Right renal pelvis (tissue), 4 donors: ENCODE results near the gene RPAP3. TPM values are rescaled to one million over a fixed set of nuclear protein-coding genes. Genes with fewer than 3 reads are reported as not detected.

ENCODE experiments used
- DNase-seq, 4 donors: peaks; one replicate each; pipeline ENCODE4 v3.0.0-alpha.2; 2013; ENCODE audit warnings: low read depth in 4 of 4, low spot score in 3 of 4, missing footprints in 1 of 4
- polyA plus RNA-seq, 4 donors: library from polyadenylated mRNA; unstranded; fragments of 120-200 nt; gene quantifications; one replicate each; pipeline ENCODE4 v1.2.1, GENCODE V29; 2013; ENCODE audit not compliant: insufficient read length in 4 of 4

RPAP3 gene
- polyA plus RNA-seq, 4 donors = 44.9 to 52.4 (median 51.2) TPM

DNA sequence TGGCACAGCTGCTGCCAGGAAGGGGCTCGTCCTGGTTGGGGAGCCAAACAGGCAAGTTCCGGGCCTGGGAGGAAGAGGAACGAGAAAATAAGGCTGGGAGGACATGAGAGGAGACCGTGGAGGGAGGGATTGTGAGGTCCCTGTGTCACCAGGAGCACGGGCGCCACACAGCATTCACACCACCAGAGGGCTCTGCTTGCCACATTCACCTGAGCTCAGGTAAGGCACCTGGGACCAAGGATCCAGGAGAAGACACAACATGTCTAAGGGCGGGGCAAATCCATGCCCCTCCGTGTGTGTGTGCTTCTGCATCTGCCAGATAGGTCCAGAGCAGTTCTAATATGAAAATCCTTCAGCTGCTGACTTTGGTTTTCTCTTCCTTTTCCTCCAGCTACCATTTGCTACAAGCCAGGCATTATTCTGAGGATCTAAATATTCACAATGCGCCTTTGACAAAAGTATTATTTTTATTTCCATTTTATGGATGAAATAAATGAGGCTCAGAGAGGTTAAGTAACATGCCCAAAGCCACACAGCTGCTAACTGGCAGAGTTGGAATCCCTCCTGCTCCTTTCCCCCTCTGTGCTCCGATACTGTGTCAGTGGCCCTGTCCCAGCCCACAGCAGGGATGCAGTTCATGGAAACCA, 38.3 kb upstream of the RPAP3 start:
- DNase-seq = no peak

DNA sequence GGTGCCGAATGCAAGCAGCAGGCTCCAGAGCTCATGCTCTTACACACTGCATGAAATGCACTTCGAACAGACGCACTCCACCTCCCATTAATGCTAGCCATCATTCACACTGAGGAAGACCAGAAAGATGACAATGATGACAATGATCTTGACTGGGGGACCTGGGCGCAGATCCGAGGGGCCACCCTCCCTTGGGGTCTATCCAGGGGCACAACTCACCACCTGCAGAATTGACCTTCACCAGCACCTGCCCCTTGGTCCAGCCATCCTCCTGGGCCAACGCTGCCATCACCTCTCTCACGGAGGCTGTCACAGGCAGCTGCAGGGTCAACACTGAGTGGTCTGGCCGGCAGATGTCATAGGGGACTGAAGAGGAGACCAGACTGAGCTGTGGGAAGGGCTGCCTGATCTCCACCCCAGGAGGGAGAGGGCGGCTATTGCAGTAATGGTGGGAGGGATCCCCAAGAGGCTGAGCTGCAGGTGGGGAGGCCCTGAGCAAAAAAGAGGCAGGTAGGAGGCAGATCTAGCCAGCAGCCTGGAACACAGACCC, 37.6 kb upstream of the RPAP3 start:
- DNase-seq = no peak

DNA sequence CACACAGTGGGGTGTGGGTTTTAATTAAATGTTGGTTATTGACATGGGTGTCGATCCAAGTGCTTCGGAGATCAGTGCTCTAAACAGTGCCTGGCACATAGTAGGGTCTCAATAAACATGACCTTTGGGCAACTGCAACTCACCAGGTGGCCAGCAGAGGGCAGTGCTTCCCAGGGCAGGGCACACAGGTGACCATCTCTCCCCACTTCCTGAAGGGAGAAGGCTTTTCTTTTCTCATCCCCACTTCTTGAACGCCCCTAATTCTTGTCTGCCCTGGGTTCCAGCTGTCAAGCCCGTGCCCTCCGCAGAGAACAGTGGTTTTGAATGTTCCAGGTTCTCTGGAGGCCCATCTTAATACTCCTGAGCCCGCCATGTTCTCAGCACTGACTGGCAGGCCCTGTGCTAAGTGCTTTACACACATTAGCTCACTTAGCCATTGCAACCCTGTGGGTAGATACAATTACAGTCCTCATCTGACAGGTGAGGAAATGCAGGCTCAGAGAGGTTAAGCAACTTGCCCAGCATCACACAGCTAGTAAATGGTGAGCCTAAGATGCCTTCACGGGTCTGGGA, 36.5 kb upstream of the RPAP3 start:
- DNase-seq = no peak

DNA sequence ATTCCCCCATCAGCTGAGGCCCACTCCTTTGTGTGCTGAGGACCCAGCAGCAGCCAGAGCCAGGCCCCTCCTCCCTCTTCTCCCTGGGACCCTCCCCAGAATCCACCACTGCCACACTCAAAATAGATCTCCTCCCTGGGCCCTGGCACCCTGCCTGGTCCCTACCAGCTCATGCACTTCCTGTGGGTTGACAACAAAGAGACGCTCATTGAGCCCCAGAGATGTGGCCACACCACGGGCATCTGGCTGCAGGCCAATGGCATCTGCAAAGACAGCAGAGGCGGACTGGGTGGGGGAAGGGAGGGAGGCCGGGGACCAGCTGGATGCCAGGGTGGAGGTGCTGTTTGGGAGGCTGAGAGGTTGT, 35.5 kb upstream of the RPAP3 start:
- no peak for DNase-seq

DNA sequence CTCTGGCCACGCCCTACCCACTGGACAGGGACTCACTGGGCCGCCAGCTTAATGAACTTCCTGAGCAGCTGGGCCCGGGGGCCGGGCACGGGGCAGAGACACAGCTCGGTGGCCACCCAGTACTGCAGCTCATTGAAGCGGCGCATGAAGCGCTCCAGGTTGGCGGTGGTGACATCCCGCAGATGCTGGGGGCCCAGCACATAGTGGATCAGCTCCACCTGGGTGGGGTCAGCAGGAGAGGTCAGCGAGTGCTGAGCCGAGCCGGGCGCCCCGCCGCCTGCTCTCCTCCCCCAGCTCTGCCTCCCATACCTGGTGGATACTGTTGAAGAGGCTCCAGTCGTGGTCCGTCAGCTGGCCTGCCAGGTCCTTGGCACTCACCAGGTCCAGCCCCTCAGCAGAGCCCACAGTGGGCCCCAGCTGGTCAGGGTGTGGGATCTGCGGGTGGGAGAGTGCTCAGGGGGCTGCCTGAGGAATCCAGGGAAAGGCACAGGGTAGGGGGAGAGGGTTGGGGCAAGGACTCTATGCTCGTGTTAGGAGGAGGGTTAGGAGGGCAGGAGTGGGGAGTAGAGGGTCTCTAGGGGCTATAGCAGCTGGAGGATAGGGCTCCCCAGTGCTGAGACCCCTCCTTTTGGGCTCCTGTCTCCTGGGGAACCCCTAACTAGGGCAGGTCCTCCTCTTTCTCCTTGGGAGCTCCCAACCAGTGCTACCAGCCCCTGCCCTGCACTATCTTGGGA, 34.9 kb upstream of the RPAP3 start:
- DNase-seq = no peak

DNA sequence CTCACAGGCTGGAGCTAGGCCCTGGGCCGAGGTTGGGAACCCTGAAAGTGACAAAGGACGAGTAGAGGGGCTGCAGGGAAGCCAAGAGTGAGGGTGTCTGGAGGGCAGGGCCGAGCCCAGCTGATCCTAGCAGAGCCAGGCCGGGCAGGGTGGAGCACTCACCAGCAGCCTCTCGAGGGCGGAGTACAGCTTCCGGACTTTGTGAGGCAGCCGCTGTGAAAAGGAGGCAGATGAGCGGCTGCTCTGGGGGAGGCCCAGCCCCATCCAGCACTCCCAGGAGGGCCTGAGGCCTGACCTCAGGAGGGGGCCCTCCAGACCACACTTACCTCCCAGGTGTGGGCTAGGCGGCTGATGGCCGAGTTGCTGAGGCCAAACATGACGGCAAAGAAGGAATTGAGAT, 34.1 kb upstream of the RPAP3 start:
- DNase-seq = no peak

DNA sequence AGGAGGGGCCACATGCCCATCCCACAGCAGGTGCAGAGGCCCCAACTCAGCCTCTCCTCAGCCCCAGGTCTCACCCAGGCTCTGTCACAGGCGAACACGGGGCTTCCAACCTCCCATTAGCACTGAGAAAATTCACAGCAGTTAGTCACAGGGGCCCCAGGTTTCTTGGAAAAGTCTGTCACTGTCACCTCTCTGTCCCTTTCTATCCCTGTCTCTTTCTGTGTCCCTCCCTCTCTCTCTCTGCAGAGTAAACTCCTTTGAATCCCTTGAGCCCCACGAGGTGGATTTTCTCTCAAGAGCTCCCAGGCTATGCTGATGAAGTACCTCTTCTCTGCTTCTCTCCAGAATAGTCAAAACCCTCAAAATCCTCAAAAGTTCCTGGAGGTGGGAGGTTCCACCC, 33.5 kb upstream of the RPAP3 start:
- no peak for DNase-seq

DNA sequence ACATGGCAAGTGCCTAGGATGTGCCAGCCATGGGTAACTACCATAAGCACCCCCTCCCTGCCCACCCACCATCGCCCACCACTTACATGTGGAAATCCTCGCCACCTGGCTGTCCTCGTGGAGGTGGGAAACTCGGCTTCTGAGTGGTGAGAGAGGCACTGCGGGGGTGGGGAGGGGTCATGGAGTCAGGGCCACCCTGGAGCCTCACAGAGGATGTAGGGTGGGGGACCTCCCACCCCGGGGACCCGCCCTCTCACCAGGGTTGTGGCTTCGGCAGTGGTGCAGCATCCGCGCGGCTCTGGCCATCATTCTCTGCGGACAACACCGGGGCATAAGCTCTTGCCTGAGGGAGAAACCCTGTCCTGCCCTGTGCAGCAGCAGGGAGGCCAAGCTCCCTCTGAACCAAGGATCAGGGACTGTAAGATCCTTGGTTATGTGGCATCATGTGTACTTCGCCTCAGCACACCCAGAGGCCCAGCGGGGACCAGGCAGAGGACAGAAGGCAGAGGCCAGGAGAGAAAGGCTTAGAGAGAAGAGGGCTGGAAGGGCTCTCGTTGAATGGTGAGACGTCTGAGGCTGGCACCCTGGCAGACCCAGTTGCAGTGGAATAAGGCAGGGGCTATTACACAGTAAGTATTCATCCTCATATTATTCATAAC, 32.2 kb upstream of the RPAP3 start:
- no peak for DNase-seq

DNA sequence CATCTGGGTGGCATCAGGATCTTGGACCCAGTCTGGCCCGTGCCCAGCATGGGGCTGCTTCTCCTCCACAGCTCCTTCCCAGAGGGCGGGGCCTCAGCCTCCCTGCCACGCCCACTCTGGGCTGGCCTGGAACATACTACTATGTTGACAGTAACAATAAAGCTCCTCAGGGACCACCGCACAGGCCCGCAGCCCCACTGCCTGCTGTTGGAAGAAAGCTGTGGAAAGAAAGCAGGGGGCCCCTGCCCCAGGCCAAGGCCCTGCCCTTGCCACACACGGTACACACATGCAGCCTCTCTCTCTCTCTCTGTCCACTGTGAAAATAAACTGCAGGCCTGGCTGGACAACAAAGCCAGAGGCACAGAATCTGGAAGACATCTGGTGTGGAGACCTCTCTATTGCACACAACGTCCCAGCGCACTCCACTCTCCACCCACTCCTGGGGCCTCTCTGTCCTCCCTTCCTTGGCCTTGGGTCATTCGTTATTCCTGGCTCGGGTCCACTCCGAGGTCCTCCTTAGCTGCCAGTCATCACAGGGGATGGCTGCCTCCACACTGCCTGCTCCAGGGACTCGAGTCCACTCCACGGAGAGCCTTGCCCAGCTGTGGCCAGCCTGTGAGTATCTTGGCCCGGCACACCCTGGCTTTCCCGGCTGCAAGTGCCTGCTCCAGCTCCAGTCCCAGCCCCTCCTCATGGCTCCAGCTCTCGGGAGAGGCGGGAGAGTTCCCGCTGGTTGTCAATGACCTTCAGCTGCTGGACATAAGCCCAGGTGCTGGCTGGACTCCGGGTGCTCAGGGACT, 31.2 kb upstream of the RPAP3 start:
- DNase-seq = no peak

DNA sequence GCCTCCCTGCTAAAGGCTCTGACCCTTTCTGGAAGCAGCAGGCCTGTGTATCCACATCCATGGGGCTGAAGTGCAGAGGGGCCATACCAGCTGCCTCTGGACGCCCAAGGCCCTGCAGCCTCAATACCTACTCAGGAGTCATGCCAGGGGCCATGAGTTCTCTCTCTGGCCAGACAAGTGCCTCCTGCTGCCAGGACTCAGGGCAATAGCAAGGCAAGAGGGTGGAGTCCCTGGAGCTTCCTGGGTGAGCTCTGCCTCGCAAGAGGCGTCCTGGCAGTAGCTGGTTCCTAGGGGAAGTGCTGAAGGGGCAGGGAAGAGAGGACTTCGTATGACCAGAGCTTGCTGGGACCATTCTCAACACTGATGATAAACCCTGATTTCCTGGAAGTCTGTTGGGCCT, 30.4 kb upstream of the RPAP3 start:
- DNase-seq = no peak

DNA sequence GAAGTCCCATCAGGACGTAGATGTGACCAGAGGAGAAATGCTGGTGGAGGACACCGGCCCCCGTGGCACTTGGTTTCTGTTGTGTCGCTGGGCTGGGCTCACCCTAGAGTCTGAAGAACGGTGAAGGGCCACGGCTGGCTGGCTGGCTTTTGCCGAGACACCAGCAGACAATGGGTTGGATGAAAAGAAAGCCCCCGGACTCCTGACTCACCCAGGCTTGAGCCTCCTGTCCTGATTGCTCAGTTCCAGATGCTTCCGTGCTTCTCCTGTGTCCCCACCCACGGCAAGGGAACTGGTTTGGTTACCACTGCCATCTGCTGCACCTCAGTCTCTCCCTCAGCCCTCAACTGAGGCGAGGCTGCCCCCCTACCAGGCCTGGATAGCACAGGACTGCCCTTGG, 29.8 kb upstream of the RPAP3 start:
- no peak for DNase-seq

DNA sequence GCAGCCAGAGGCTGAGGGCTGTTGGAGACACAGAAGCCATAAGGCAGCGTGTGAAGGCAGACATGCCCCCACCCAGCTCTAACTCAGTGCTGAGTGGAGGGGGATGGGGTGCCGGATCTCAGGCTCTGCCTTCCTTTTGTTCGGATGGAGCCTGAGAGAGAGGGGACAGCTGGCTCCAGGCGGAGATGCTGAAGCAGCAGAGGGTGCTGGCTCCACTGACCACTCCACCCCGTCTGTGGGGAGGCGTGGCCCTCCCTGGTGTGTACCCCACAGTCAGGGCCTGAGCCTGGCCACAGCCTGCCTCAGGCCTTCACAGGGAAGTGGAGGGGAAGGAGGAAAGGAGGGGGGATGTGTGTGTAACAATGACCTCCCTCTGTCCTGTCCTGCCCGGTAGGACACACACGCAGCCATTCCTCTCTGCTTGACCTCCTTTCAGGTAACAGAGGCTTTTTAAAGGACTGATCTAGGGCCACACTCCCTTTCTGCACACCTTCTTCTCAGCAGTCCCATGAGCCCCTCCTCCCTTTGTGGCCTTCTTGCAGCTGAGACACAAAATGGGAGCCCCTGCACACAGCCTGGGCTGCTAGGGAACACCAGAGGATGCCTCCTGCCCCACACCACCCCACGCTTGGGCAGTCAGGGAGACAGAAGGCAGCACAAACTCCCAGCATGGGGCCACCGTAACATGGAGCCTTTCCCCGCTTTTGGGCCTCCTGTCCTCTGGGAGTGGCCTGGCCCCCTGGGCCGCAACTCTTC, 29.1 kb upstream of the RPAP3 start:
- no peak for DNase-seq

DNA sequence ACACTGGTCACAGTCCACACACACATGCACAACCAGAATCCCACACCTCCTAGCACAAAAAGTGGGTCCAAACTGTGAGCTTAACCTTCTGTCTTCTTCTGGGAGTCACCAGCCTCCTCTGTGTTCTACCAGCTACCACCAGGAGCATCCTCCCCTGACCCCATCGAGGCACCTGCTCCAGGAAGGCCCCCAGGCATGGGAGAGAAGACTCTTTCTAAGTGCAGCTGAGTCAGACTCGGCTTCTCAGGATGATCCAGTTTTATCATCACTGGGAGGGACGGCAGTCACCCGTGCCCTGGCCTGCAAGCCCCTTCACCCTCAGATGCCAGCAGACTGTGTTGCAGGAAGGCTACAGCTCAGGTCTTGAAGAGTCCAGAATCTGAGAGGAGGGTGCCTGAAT, 27.3 kb upstream of the RPAP3 start:
- DNase-seq = no peak

DNA sequence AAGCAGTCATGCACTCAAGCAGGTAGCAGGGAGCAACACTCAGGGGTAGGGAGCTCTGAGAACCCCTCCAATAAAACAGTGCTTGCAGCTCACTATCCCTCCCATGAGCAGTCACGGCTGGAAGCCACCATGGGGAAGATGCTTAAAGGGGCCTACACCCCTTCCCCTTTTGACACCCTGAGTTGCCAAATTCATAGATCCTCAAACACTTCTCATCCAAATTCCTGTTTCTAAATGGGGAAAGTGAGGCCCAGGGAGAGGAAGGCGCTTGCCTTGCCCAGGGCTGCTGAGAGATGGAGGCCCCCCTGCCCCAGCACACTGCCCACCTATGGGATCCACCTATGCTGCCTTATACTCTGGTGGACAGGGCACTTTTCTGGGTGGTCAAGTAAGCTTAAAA, 26.7 kb upstream of the RPAP3 start:
- DNase-seq = no peak

DNA sequence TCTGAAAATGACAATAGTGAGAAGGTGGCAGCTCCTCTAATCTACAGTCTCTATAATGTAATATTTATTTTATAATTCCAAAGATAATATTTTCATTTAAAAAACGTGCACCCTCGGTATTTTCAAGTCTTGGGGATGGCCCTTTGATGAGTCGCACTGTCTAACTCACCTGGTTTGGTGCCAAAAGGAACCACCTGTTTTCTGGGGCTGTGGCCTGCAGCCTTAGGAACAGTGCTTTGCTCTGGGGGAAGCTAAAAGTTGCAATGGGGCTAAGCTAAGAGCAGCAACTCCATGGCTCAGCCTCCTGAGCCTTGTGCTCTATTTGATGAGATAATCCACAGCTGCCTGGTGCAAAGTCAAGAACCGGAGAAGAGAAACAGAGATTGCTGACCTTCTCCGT, 25.9 kb upstream of the RPAP3 start:
- no peak for DNase-seq

DNA sequence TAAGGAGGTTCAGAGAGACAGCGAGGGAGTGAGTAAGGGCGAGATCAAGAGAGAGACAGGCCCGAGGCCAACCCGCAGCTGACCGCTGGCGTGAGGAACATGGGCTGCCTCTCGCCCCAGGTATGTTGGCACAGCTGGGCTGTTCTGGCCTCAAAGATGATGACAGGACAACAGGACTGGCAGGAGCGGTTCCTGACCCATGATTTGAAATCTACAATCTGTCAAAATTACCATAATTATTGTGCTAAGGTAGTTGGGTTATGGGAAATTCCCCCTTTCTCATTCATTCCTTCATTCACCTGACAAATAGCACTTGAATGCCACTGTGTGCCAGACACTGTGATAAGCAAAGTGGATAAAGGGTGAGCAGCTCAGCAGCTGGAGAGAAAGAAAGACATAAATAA, 24.5 kb upstream of the RPAP3 start:
- no peak for DNase-seq

DNA sequence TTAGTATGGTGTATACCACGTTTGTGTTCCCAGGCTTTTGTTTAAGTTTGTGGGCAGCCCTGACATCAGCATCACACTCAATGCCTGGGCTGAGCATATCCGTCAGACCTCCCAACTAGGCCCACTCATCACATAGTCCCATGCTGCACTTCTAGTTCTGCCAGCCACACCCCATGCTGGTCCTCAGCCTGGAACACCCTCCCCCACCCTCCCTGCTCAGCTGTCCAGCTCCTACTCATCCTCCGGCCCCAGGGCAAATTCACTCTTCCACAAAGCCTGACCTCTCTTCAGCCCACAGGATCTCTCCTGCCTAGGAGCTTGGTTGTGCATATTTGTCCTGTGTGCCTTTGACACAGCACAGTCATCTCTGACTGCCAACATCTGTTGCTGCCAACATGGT, 23.4 kb upstream of the RPAP3 start:
- DNase-seq = no peak

DNA sequence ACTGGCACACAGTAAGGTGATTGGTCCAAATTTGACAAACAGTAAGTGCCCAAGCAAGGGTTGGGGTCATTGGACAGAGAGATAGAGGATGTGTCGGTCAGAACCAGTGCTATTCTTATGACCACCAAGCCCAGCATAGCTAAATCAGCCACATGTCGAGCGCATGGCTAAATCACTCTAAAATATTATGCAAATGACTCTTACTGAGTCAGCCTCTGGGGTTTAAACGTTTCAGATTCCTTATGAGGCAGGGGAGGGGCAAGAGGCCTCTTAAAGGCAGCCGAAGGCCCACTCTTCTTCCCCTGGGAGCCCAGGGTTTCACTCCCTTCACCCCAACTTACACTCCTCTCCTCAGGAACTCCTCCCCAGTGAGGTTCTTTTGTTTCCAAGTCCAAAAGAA, 20.1 kb upstream of the RPAP3 start:
- no peak for DNase-seq

DNA sequence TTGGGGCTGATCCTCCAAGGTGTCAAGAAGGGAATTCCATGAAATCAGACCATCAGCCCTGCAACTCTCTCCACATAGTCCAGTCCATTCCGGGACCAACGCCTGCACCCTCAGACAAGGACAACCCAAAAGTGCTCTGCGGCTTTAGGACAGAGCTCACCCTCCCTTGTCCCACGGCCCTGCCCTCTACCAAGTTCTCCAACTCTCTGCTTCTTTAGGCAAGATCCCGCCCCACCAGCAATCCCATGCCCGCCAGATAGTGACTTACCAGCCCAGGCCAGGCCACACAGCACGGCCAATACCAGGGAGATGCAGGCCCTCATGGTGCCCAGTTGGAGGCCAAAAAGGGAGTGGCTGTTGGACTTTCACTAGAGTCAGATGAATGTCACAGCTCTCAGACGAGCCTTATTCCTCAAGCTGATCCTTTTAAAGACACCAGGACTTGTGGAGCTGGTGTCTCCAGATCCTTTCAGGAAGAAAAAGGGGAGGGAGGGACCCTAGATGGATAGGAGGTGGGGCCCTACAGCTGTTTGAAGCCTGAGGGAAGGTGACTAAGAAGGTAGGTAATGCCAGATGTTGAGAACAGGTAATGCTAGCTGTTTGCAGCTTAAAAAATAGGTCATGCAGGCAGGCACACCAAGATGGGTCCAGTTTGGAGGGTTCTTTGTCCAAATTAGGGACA, 19.4 kb upstream of the RPAP3 start, which contains the start of gene ENDOU:
Gene ENDOU (minus strand): TSS at position 400 of the 682 bp plus-strand sequence. CDS start 77 bp downstream, at position 323.
- DNase-seq = no peak
